HG03457 (cell line): Measurements from ENCODE around the gene PLCG2.
"Not testable (repeated sequence)": the region's sequence is repeated elsewhere in the genome, so short reads cannot be mapped to it uniquely, and the experiment has no call there.

Experiments
- ATAC-seq: cut with Tn5 transposase; IDR thresholded peaks from one replicate; pipeline ENCODE4 v1.9.1; 2021; ENCODE audit warnings: moderate number of reproducible peaks; ENCODE audit not compliant: unreplicated experiment

Gene PLCG2

DNA sequence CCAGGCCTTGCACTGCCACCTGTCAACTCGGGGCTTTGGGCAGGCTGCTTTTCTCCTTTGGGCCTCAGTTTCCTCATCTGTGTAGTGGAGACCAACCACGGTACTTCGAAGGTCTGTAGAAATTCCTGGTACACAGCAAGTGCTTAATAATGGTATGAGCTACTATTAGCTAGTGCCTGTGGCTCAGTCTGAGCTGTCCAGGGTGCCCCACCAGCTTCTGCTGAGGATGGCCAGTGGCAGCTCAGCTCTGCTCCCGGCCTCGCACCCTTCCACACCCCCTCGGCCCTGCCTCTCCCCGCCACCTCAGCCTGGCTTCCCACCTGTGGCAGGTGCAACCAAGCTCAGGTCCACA lies 26.2 kb upstream of the PLCG2 start:
- ATAC-seq: no peak

DNA sequence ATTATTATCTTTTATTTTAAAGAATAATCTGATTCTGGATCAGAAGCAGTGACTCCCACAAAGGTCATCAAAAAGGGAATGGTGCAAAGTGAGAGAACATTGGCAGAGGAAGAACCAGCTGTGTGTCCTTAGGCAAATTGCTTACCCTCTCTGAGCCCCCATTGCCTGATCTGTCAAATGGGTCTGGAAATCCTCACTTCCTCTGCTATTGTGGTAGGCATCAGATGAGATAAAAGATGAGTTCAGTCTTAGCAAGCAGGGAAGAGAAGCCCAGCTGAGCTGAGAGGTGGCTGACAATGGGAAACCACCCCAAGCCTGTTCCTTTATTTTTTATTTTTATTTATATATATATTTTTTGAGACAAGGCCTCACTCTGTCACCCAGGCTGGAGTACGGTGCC lies 24.2 kb upstream of the PLCG2 start:
- ATAC-seq: no peak

DNA sequence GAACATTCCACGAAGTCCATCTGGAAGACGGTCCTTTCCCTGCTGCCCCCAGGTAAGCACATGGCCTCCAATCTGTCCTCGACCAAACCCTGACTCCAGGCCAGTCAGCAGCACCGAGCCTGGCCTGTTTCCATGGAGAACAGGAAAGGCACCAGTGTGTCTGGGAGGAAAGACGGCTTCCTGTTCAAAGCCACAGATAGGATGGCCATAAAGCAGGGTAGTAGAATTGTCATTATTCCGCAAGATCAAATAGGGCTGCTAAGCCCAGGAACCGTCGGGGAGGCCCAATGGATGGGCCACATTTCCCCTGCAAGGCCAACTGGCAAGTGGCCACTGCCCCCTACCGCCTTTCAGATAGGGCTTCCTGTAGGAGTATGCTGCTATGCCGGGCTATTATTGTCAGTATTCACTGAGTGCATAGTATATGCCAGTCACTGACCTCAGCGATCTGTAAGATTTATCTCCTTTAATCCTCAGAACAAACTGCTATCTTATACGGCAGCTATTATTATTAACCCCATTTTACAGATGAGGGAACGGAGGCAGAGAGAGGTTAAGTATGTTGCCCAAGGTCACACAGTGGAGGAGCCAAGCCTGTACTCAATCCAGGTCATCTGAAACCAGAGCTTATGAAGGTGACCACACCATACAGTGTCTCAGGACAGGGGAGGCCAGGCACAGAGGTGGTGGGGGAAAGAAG lies 23.0 kb upstream of the PLCG2 start:
- ATAC-seq: no peak

GRCh38 chr16:81756615-81757356 lies 22.3 kb upstream of the PLCG2 start:
- no peak for ATAC-seq

DNA sequence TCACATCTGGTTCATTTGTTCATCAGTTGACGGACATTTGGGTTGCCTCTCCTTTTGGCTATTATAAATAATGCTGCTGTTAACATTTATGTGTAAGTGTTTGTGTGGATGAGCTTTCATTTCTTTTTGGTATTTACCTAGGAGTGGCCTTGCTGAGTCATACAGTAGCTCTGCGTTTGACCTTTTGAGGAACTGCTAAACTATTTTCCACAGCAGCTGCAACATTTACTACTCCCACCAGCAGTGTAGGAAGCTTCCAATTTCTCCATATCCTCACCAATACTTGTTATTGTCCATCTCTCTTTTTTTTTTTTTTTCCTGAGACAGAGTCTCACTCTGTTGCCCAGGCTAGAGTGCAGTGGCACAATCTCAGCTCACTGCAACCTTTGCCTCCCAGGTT lies 20.7 kb upstream of the PLCG2 start:
- ATAC-seq: no peak

DNA sequence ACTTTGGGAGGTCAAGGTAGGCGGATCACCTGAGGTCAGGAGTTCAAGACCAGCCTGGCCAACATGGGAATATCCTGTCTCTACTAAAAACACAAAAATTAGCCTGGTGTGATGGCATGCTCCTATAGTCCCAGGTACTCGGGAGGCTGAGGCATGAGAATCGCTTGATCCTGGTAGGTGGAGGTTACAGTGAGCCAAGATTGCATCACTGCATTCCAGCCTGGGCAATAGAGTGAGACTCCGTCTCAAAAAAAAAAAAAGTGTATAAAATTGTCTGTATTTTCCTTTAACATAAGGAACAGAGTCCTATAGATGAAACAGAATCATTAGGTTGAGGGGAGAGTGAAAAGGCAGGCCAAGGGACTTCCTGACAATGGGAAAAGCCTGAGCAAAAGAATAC lies 16.8 kb upstream of the PLCG2 start:
- ATAC-seq: not testable (repeated sequence)

DNA sequence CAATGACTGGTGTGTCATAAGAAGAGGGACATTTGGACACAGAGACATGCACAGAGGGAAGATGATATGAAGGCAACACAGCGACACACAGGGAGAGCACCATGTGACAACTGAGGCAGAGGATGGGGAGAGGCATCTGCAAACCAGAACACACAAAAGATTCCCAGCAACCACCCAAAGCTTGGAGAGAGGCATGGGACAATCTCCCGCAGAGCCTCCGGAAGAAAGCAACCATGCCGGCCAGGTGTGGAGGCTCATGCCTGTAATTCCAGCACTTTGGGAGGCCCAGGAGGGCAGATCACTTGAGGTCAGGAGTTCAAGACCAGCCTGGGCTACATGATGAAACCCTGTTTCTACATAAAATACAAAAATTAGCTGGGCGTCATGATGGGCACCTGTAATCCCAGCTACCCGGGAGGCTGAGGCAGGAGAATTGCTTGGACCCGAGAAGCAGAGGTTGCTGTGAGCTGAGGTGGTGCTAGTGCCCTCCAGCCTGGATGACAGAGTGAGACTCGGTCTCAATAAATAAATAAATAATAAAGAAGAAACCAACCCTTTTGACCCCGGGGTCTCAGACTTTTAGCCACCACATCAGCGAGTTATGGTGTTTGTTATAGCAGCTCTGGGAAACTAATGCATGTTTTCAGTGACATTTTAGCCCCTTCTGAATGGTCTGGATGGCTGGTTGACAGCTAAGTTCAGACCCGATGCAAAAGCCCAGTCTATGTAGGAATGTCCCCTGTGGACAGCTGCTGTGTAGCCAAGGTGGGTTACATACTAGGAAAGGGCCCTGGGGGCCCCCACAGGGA lies 13.8 kb upstream of the PLCG2 start:
- ATAC-seq: no peak

GRCh38 chr16:81765969-81766368 lies 13.1 kb upstream of the PLCG2 start:
- ATAC-seq: no peak

DNA sequence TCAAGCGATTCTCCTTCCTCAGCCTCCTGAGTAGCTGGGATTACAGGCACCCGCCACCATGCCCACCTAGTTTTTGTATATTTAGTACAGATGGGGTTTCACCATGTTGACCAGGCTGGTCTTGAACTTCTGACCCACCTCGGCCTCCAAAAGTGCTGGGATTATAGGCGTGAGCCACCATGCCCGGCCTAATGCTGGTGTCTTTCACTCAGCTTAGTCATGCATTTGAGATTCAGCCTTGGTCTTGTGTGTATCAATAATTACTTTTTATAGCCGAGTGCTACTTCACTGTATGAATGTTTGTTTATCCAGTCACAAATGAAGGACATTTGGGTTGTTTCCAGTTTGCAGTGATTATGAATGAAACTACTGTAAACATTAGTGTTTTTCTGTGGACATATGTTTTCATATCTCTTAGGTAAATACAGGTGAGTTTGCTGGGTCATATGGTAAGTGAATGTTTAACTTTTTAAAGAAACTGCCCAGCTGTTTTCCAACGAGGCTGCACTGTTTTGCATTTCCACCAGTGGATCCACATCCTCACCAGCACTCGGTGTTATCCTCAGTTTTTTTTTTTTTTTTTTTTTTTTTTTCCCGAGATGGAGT lies 11.0 kb upstream of the PLCG2 start:
- no peak for ATAC-seq

GRCh38 chr16:81770008-81770407 lies 9.1 kb upstream of the PLCG2 start:
- ATAC-seq: no peak

- ATAC-seq: no peak
These were observed 4.7 kb upstream of the PLCG2 start for GRCh38 chr16:81774348-81774747.

DNA sequence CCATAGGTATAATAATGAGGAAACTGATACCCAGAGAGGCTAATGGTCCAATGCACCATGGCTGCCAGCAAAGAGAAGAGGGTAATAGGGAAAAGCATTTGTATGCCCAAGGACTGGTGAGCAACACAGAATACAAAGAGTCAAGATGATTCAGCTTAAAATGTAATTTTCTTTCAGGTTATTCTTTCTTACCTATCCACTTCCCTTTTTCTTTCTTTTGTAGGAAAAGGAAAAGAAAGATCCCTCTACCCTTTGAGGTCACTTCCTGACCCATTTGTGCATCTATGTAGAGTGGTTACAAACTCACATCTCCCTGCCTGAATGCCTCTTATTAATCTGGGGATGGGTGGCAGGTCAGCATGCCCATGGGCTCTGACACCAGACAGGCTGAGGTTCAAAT lies 3.5 kb upstream of the PLCG2 start:
- ATAC-seq: no peak

DNA sequence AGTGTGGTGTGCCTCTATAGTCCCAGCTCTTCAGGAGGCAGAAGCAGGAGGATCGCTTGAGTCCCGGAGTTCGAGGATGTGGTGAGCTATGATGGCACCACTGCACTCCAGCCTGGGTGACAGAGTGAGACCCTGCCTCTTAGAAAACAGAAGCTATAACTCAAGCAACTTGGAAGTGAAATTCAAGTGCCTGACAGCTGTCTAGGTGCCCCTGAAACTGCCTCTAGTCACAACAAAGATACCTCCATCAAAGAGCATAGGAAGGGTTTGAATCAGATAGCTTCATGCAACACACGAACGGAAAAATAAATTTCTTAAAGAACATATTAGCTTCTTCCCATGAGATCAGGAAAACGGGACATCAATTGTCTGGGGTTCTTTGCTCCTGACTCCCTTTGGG lies 860 bp upstream of the PLCG2 start:
- ATAC-seq: no peak

DNA sequence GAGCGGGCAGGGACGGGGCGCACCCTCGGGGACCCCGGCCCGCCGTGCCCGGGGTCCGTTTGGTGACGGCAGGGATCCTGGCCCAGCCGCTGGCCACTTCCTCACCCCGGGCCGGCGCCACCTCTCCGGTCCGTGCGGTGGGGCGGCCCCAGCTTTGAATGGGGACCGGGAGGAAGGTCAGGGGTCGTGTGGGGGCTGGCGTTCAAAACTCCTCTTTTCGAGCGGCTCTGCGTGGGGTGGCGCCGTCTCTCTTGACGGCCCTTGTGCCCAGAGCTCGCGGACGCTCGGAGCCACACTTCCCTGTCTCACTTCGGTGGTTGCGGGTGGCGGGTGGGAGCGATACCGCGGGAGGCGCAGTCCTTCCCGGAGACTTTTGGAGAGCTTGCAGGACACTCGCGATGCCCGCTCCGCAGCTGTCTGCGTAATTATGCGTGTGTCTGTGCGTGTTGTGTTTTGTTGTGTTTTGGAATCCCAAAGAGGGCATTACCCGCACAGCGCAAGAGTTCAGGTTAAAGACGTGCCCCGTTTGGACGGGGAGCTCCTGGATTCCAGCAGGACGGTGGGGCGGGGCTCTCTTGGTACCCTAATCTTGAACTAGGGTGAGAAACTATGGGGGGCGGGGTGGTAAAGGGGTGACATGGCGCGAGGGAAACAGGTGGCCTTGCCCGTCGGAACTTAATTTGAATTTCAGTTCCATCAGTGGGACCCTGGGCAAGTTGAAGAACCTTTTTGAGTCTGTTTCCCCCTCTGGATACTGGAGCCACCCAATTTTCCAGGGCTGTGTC lies 637 bp downstream of the PLCG2 start:
- peak; percentile 9 for ATAC-seq

DNA sequence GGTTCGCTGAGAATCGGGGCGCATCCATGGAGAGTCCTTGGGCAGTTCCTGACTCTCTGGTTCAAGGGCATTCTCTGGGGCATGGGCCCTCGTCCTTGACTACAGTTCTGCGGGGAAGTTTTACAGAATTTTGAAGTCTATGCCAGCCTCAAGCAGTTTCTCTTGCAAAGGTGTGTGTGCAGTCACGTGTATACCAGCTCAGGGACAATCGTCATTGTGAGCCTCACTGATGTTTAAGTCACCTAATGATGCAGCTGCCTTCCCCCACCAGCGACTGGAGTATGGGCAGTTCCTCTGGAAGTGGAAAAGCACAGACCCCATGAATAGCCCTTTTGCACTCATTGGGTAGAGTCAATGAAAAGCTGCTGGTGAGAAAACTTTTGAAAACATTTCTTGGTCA lies 1.3 kb downstream of the PLCG2 start:
- ATAC-seq: no peak

- ATAC-seq: no peak
These were observed 3.1 kb downstream of the PLCG2 start for GRCh38 chr16:81782236-81782635.

DNA sequence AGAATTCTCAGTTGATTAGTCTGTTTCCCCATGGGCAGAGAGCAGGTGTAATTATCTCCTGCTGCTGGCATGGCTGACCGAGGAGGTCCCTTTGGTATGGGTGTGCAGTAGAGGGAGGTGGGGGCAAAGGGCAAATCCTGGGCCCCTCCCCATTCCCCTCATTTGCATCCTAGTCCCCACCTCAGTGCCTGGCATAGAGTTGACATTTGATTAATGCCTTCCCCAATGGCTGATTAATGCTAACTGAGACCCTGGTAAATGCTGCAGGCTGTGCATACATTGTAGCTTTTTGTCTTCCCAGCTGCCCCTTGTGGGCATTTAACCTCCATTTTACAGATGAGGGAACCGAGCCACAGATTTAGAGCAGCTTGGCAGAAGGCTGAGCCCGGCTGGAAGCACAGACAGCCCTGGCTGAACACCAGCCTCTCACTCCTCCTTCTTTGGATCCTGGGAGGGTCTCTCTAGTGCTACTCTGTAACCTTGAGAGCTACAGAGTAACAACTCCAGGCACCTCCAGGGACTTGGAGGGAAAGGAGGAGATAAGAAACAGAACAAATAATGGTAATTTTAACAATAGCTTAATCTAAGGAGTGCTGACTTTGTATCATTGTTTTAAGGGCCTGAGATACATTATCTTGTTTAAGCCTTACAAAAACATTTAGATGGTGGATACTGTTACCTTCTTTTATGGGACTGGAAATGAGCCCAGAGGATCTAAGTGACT lies 5.1 kb downstream of the PLCG2 start:
- no peak for ATAC-seq

- ATAC-seq: no peak
These were observed 6.2 kb downstream of the PLCG2 start for GRCh38 chr16:81785138-81785924.

DNA sequence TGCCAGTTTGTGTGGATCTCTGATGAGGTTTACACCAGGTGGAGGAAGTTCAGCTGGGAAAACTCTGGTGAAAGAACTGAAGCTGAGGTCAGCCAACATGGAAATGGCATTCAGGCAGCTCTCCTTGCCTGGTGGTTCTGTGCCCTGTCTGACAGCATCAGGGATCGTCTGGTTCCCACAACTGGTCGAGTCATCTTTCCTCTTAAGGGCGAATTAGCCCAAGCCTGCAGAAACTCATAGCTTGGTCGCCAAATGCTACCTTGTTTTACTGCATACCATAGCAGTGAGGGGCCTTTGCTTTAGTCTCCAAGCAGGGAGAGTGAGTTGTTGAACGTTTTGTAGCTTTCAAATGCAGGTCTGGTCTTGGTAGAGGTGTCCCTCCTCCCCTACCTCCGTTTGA lies 7.2 kb downstream of the PLCG2 start:
- ATAC-seq: no peak
